HCT116 (cell line): ENCODE results near the gene NCSTN. TPM values are rescaled to one million over a fixed set of nuclear protein-coding genes. Genes with fewer than 3 reads are reported as not detected.

Source experiments
- ATAC-seq: fragments of 200-7000 bp; cut with Tn5 transposase; 2 replicates; pipeline ENCODE4 v1.9.1; 2020; ENCODE audit warnings: mild to moderate bottlenecking, moderate library complexity
- BruUV-seq: library from RNA; stranded (reverse); fragments of 400-500 nt; replicated peaks from 2 replicates; lab custom pipeline; 2021; lab: Mats Ljungman, UMichigan
- CTCF ChIA-PET: fragments of 300-600 bp; sonication (Branson Sonifier 250); formaldehyde crosslinking; loops from one replicate; lab custom pipeline; 2021; ENCODE audit warnings: antibody characterized with exemption; lab: Charles Lee
- POLR2A ChIA-PET: fragments of 300-600, 350-600 bp; sonication (Branson Sonifier 250); formaldehyde crosslinking; loops from one replicate; lab custom pipeline; 2021; ENCODE audit warnings: antibody characterized with exemption; lab: Charles Lee
- RAD21 ChIA-PET, 2 experiments: fragments of 300-600 bp; sonication (Branson Sonifier 250); formaldehyde crosslinking; loops; one replicate each; lab custom pipeline; 2023; ENCODE audit warnings: low total read pairs in 2 of 2; ENCODE audit not compliant: uncharacterized antibody in 2 of 2, unreplicated experiment in 2 of 2, low non-redundant PET in 1 of 2; lab: Charles Lee
- DNase-seq: peaks from one replicate; pipeline ENCODE4 v3.0.0-alpha.2; 2010; ENCODE audit warnings: low read depth, low spot score
- H2AFZ ChIP-seq: fragments of 200-600 bp; shearing (Covaris generic), sonication (generic); 2 replicates; pipeline ENCODE4 v1.6.1; 2017; ENCODE audit warnings: low read depth, mixed run types, mixed read lengths, antibody characterized with exemption, low read length; ENCODE audit not compliant: poor library complexity, severe bottlenecking
- H3K27ac ChIP-seq: 2 replicates; pipeline ENCODE4 v1.5.1; 2012; ENCODE audit warnings: low read depth, low read length
- H3K27me3 ChIP-seq: fragments of 200-600 bp; sonication (generic); 2 replicates; pipeline ENCODE4 v1.6.1; 2016; ENCODE audit warnings: mixed run types, low read length, mixed read lengths; ENCODE audit not compliant: insufficient read depth
- H3K36me3 ChIP-seq, 2 experiments: fragments of 200-500 bp in 1 of 2; fragments of 200-600 bp in 1 of 2; sonication (Bioruptor generic) in 1 of 2; sonication (generic) in 1 of 2; 2 replicates each; pipeline versions ENCODE4 v1.5.1 to v1.6.1; 2014 to 2016; ENCODE audit warnings: low read length in 2 of 2, inconsistent platforms in 1 of 2, mixed read lengths in 1 of 2, mixed run types in 1 of 2; ENCODE audit not compliant: insufficient read depth in 2 of 2, control insufficient read depth in 1 of 2
- H3K4me1 ChIP-seq, 2 experiments: fragments of 200-600 bp in 1 of 2; sonication (generic) in 1 of 2; 2 replicates each; pipeline versions ENCODE4 v1.5.1 to v1.6.1; 2012 to 2017; ENCODE audit warnings: low read length in 2 of 2, inconsistent platforms in 1 of 2, mild to moderate bottlenecking in 1 of 2, mixed read lengths in 1 of 2, mixed run types in 1 of 2, moderate library complexity in 1 of 2; ENCODE audit not compliant: insufficient read depth in 2 of 2, control insufficient read depth in 1 of 2
- H3K4me2 ChIP-seq: fragments of 200-600 bp; sonication (generic); 2 replicates; pipeline ENCODE4 v1.6.1; 2017; ENCODE audit warnings: mixed run types, low read length, mixed read lengths
- H3K4me3 ChIP-seq, 2 experiments: fragments of 200-600 bp in 1 of 2; sonication (generic) in 1 of 2; replicated peaks in 1 of 2; 2 replicates each; pipeline ENCODE4 v1.5.1; 2011 to 2016; ENCODE audit warnings: low read length in 2 of 2, control low read depth in 1 of 2, low read depth in 1 of 2, mild to moderate bottlenecking in 1 of 2, mixed read lengths in 1 of 2, mixed run types in 1 of 2
- H3K79me2 ChIP-seq: fragments of 200-600 bp; sonication (generic); 2 replicates; pipeline ENCODE4 v1.6.1; 2017; ENCODE audit warnings: mild to moderate bottlenecking, mixed run types, low read length, moderate library complexity, mixed read lengths; ENCODE audit not compliant: insufficient read depth
- H3K9ac ChIP-seq: fragments of 200-600 bp; sonication (generic); 2 replicates; pipeline ENCODE4 v1.6.1; 2016; ENCODE audit warnings: low read length, mixed read lengths
- H3K9me2 ChIP-seq: fragments of 200-600 bp; sonication (generic), shearing (Covaris generic); 2 replicates; pipeline ENCODE4 v1.6.1; 2017; ENCODE audit warnings: mixed run types, mild to moderate bottlenecking, moderate library complexity; ENCODE audit not compliant: insufficient read depth
- H3K9me3 ChIP-seq, 2 experiments: fragments of 200-500 bp in 1 of 2; fragments of 200-600 bp in 1 of 2; sonication (Bioruptor generic) in 1 of 2; sonication (generic) in 1 of 2; 2 replicates each; pipeline ENCODE4 v1.6.1; 2014 to 2017; ENCODE audit warnings: low read length in 2 of 2, mixed read lengths in 2 of 2, inconsistent platforms in 1 of 2, low read depth in 1 of 2, mild to moderate bottlenecking in 1 of 2, mixed run types in 1 of 2, moderate library complexity in 1 of 2; ENCODE audit not compliant: control insufficient read depth in 1 of 2, insufficient read depth in 1 of 2
- H4K20me1 ChIP-seq: fragments of 200-600 bp; sonication (generic), shearing (Covaris generic); 2 replicates; pipeline ENCODE4 v1.6.1; 2017; ENCODE audit warnings: mixed run types, mild to moderate bottlenecking, moderate library complexity; ENCODE audit not compliant: insufficient read depth
- CEBPB ChIP-seq: IDR thresholded peaks from 2 replicates; pipeline ENCODE4 v1.6.1; 2012; ENCODE audit warnings: low read depth
- EGR1 ChIP-seq: IDR thresholded peaks from 2 replicates; pipeline ENCODE4 v1.6.1; 2012; ENCODE audit warnings: low read depth
- EZH2 ChIP-seq: fragments of 200-600 bp; sonication (generic); IDR thresholded peaks from 2 replicates; pipeline ENCODE4 v1.6.1; 2017; ENCODE audit warnings: antibody characterized with exemption, mixed run types
- JUND ChIP-seq: IDR thresholded peaks from 2 replicates; pipeline ENCODE4 v1.6.1; 2012
- POLR2A ChIP-seq: IDR thresholded peaks from 2 replicates; pipeline ENCODE4 v1.7.0; 2011; ENCODE audit warnings: borderline replicate concordance; ENCODE audit not compliant: insufficient read depth, insufficient read length; ENCODE audit errors: extremely low read depth
- POLR2AphosphoS5 ChIP-seq: IDR thresholded peaks from 2 replicates; pipeline ENCODE4 v1.6.1; 2011; ENCODE audit warnings: mild to moderate bottlenecking, low read depth, low read length, moderate library complexity
- RAD21 ChIP-seq: IDR thresholded peaks from 2 replicates; pipeline ENCODE4 v1.6.1; 2012; ENCODE audit warnings: low read depth, mild to moderate bottlenecking
- SRF ChIP-seq: IDR thresholded peaks from 2 replicates; pipeline ENCODE4 v1.6.1; 2012; ENCODE audit warnings: low read depth
- TCF7L2 ChIP-seq: IDR thresholded peaks from 2 replicates; pipeline ENCODE4 v1.7.0; 2011; ENCODE audit warnings: borderline replicate concordance, inconsistent platforms; ENCODE audit not compliant: insufficient read depth, insufficient read length; ENCODE audit errors: extremely low read depth
- ZBTB33 ChIP-seq: IDR thresholded peaks from 2 replicates; pipeline ENCODE4 v1.6.1; 2011; ENCODE audit warnings: mild to moderate bottlenecking, low read length, moderate library complexity; ENCODE audit not compliant: insufficient replicate concordance; ENCODE audit errors: extremely low read depth
- ZNF274 ChIP-seq: fragments of 200-500 bp; sonication (Bioruptor generic); IDR thresholded peaks from 2 replicates; pipeline ENCODE4 v1.6.1; 2014; ENCODE audit warnings: mild to moderate bottlenecking, low read depth, low read length, inconsistent platforms
- intact Hi-C: fragments of 100-400 bp; cut with micrococcal nuclease; formaldehyde crosslinking; loops from 2 replicates; pipeline ENCODE4 v1.10.0; 2022
- total RNA-seq: library from RNA; stranded (reverse); gene quantifications from one replicate; pipeline ENCODE4 v1.2.1, GENCODE V29; 2021; ENCODE audit not compliant: unreplicated experiment
- TF ChIP-seq, protein P1 (sequence below): IDR thresholded peaks from 2 replicates; pipeline ENCODE4 v1.6.1; 2012

NCSTN gene
- total RNA-seq, 1 experiment from 2014 or later, result 68.4 TPM

GRCh38 chr1:160361814-160362167 lies 18.6 kb downstream of the NCSTN start:
- ChIA-PET POLR2A (no interaction called here), CTCF (interaction anchor here (1.8 kb wide), 1 partner anchor 15 kb away, joined by 6 read pairs; no protein-coding TSS in a partner anchor)
- Histone ChIP-seq H3K36me3 (peaks cover 0 to 4% of the 10 kb centered on the region in 2 experiments; a peak in 2 of 4 replicates), H2AFZ (no peak overlapping the region)
- BruUV-seq, result no TSS peak
- DNase-seq, result no peak
- TF ChIP-seq RAD21 (no peak), SRF (no peak), TCF7L2 (no peak), POLR2AphosphoS5 (no peak), EZH2 (no peak), ZNF274 (no peak), JUND (no peak), EGR1 (no peak), ZBTB33 (no peak), CEBPB (no peak), POLR2A (no peak)
- TF ChIP-seq, protein P1, sequence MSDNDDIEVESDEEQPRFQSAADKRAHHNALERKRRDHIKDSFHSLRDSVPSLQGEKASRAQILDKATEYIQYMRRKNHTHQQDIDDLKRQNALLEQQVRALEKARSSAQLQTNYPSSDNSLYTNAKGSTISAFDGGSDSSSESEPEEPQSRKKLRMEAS, result no peak
- TF ChIP-seq, all 23 proteins: peak for 0
- H3K27ac ChIP-seq, result no peak overlapping the region
- no peak overlapping the region for H3K9ac ChIP-seq
- H4K20me1 ChIP-seq, result no peaks in the 10 kb centered on the region
- no peaks in the 10 kb centered on the region for H3K9me3 ChIP-seq
- RAD21 ChIA-PET, result no interaction called here
- no peaks in the 10 kb centered on the region for H3K27me3 ChIP-seq
- H3K79me2 ChIP-seq, result no peaks in the 10 kb centered on the region
- ATAC-seq, result no peak
- H3K4me1 ChIP-seq, result no peaks in the 10 kb centered on the region
- no peaks in the 10 kb centered on the region for H3K9me2 ChIP-seq
- no peak overlapping the region for H3K4me3 ChIP-seq
- intact Hi-C loops, result no loop called here
- H3K4me2 ChIP-seq, result no peak overlapping the region
